C4-2B (cell line): Measurements from ENCODE around the gene SYT9.
A peak's percentile ranks its signal among the peaks of the same experiment; 100 is the strongest.

ENCODE experiments used
- H3K27ac ChIP-seq: fragments of 450-650 bp; 2 replicates; pipeline ENCODE4 v1.5.1; 2017
- CTCF ChIP-seq: fragments of 450-650 bp; conservative IDR thresholded peaks from 2 replicates; pipeline ENCODE4 v1.5.1; 2017; ENCODE audit warnings: mild to moderate bottlenecking
- ZFX ChIP-seq: fragments of 450-650 bp; IDR thresholded peaks from 2 replicates; pipeline ENCODE4 v1.6.1; 2017

The SYT9 gene

GRCh38 chr11:7436657-7437056 lies 185.0 kb downstream of the SYT9 start:
- TF ChIP-seq ZFX (no peak), CTCF (no peak)
- H3K27ac ChIP-seq = no peak overlapping the region

GRCh38 chr11:7437696-7438095 lies 186.0 kb downstream of the SYT9 start:
- TF ChIP-seq CTCF = no peak
- TF ChIP-seq ZFX = no peak
- no peak overlapping the region for H3K27ac ChIP-seq

GRCh38 chr11:7439746-7440320 lies 188.1 kb downstream of the SYT9 start:
- no peak overlapping the region for H3K27ac ChIP-seq
- TF ChIP-seq ZFX (no peak), CTCF (no peak)

- H3K27ac ChIP-seq = no peak overlapping the region
- TF ChIP-seq ZFX (no peak), CTCF (peak; percentile 95)
Observed at GRCh38 chr11:7442588-7443215, 191.0 kb downstream of the SYT9 start.

GRCh38 chr11:7444091-7444981 lies 192.6 kb downstream of the SYT9 start:
- TF ChIP-seq ZFX = no peak
- no peak for TF ChIP-seq CTCF

GRCh38 chr11:7445564-7445963 lies 193.9 kb downstream of the SYT9 start:
- no peak overlapping the region for H3K27ac ChIP-seq
- TF ChIP-seq ZFX (no peak), CTCF (no peak)

More at GRCh38 chr11:7444091-7444981, 192.6 kb downstream of the SYT9 start:
- no peak overlapping the region for H3K27ac ChIP-seq

- no peak overlapping the region for H3K27ac ChIP-seq
- TF ChIP-seq CTCF (no peak), ZFX (no peak)
Observed at GRCh38 chr11:7448201-7448600, 196.5 kb downstream of the SYT9 start.
